PC-9 (cell line): Measurements from ENCODE around the gene FYN.

Experiments used
- CTCF ChIP-seq: fragments of 200-600 bp; sonication (generic); conservative IDR thresholded peaks from 2 replicates; pipeline ENCODE4 v1.6.1; 2017; ENCODE audit warnings: mixed run types, antibody characterized with exemption, mild to moderate bottlenecking, moderate library complexity
- EZH2 ChIP-seq: fragments of 200-600 bp; sonication (generic); IDR thresholded peaks from 2 replicates; pipeline ENCODE4 v1.8.0; 2017; ENCODE audit warnings: antibody characterized with exemption, low read depth

DNA sequence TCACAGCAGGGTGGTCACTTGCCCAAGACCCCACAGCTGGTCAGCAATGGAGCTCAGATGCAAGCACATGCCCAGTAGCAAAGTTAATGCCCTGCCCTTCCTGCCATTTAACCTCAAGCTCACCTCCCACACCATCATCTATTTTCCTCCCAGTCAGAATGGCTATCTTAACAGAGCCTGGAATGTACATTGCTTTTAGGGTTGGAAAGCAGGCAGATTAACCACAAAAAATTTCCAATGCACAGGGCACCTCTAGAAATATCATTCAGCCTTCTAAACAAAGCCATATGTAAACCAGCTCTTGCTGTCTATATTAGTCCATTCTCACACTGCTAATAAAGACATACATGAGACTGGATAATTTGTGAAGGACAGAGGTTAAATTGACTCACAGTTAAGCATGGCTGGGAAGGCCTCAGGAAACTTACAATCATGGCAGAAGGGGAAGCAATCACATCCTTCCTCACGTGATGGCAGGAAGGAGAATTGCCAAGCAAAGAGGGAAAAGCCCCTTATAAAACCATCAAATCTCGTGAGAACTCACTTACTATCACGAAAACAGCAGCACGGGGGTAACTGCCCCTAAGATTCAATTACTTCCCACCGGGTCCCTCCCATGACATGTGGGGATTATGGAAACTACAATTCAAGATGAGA, 106.9 kb downstream of the FYN start:
- TF ChIP-seq CTCF (no peak), EZH2 (no peak)
